ENCODE data around the gene SMPDL3B. TPM values are rescaled to one million over a fixed set of nuclear protein-coding genes. Genes with fewer than 3 reads are reported as not detected.

Gene SMPDL3B
- total RNA-seq, 1 experiment from 2014 or later, result 51.3 TPM

GRCh38 chr1:27886744-27887143, 48.1 kb upstream of the SMPDL3B start:
- no peak overlapping the region for H3K23ac ChIP-seq (ENCODE audit: insufficient read length, low read depth, low read length)
- H3T11ph ChIP-seq (ENCODE audit: low read length), result no peak overlapping the region
- Mint-ChIP-seq H3K36me3 (ENCODE audit: insufficient read depth in 1 of 3, low read depth in 3 of 3) (peaks cover 8 to 78% (median 54%) of the 10 kb centered on the region in 3 experiments; a peak in 6 of 7 replicates), H3K9me3 (no peaks in the 10 kb centered on the region), H3K27me3 (ENCODE audit: low read depth) (no peaks in the 10 kb centered on the region; the same call in 1 of the 2 replicates), H3K4me1 (no peaks in the 10 kb centered on the region), H3K27ac (no peak overlapping the region), H3K4me3 (no peak overlapping the region)
- no peak for DNase-seq
- H3K23me2 ChIP-seq (ENCODE audit: insufficient read length, low read depth, low read length, poor library complexity, severe bottlenecking), result no peaks in the 10 kb centered on the region
- no peak overlapping the region for H2AFZ ChIP-seq (ENCODE audit: low read length)
- H3K27me3 ChIP-seq (ENCODE audit: insufficient read depth, low read length), result no peaks in the 10 kb centered on the region
- H2BK20ac ChIP-seq (ENCODE audit: low read depth, low read length, poor library complexity, severe bottlenecking), result no peak overlapping the region
- no peak overlapping the region for H3K14ac ChIP-seq (ENCODE audit: insufficient read depth, low read length)
- H3K9ac ChIP-seq (ENCODE audit: extremely low read depth, insufficient read length, low read length), result no peak overlapping the region
- H2BK120ac ChIP-seq (ENCODE audit: low read depth, low read length, poor library complexity, severe bottlenecking), result no peak overlapping the region
- no peak overlapping the region for H2BK5ac ChIP-seq (ENCODE audit: insufficient read length, low read length)
- no peaks in the 10 kb centered on the region for H3K79me1 ChIP-seq (ENCODE audit: insufficient read depth, low read depth, low read length, poor library complexity, severe bottlenecking)
- no peak overlapping the region for H3K56ac ChIP-seq (ENCODE audit: insufficient read length, low read depth, low read length)
- no peak overlapping the region for H2BK15ac ChIP-seq (ENCODE audit: low read depth, low read length)
- no peak overlapping the region for H4K5ac ChIP-seq (ENCODE audit: insufficient read length, low read depth, low read length)
- no peak overlapping the region for H2AK5ac ChIP-seq (ENCODE audit: insufficient read length, low read length)
- H3K79me2 ChIP-seq (ENCODE audit: insufficient read depth, low read length), result no peaks in the 10 kb centered on the region
- H3K4ac ChIP-seq (ENCODE audit: low read depth, low read length), result no peak overlapping the region
- H3K4me2 ChIP-seq (ENCODE audit: insufficient read depth, insufficient read length, low read length), result no peak overlapping the region
- H3K27ac ChIP-seq (ENCODE audit: insufficient read length, low read depth, low read length), result no peak overlapping the region
- H3K18ac ChIP-seq (ENCODE audit: insufficient read length, low read depth, low read length), result no peak overlapping the region
- TF ChIP-seq, protein P1, sequence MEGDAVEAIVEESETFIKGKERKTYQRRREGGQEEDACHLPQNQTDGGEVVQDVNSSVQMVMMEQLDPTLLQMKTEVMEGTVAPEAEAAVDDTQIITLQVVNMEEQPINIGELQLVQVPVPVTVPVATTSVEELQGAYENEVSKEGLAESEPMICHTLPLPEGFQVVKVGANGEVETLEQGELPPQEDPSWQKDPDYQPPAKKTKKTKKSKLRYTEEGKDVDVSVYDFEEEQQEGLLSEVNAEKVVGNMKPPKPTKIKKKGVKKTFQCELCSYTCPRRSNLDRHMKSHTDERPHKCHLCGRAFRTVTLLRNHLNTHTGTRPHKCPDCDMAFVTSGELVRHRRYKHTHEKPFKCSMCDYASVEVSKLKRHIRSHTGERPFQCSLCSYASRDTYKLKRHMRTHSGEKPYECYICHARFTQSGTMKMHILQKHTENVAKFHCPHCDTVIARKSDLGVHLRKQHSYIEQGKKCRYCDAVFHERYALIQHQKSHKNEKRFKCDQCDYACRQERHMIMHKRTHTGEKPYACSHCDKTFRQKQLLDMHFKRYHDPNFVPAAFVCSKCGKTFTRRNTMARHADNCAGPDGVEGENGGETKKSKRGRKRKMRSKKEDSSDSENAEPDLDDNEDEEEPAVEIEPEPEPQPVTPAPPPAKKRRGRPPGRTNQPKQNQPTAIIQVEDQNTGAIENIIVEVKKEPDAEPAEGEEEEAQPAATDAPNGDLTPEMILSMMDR (conservative IDR thresholded peaks at IDR 0.05), result no peak
- H2BK12ac ChIP-seq (ENCODE audit: insufficient read length, low read depth, low read length), result no peak overlapping the region
- WGBS (ENCODE audit: extremely low coverage, insufficient read length, low lambda C conversion rate), result no CpG with 5 or more reads among the region's 3 CpGs
- H3K9me3 ChIP-seq (ENCODE audit: control insufficient read depth, low read depth, low read length), result no peaks in the 10 kb centered on the region
- H3K4me1 ChIP-seq (ENCODE audit: insufficient read depth, low read length), result no peaks in the 10 kb centered on the region
- no peaks in the 10 kb centered on the region for H4K20me1 ChIP-seq (ENCODE audit: control insufficient read depth, insufficient read depth, insufficient read length)
- no peak overlapping the region for H4K8ac ChIP-seq (replicated peaks; ENCODE audit: insufficient read length, low read depth, low read length)
- no peak overlapping the region for H4K91ac ChIP-seq (ENCODE audit: insufficient read length, low read depth, low read length)
